Islet precursor cell (in vitro differentiated cells): ENCODE results near the gene OR10Z1.

Experiments used
- DNase-seq: peaks from one replicate; pipeline ENCODE4 v3.0.0-alpha.2; 2018

The OR10Z1 gene, protein sequence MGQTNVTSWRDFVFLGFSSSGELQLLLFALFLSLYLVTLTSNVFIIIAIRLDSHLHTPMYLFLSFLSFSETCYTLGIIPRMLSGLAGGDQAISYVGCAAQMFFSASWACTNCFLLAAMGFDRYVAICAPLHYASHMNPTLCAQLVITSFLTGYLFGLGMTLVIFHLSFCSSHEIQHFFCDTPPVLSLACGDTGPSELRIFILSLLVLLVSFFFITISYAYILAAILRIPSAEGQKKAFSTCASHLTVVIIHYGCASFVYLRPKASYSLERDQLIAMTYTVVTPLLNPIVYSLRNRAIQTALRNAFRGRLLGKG

DNA sequence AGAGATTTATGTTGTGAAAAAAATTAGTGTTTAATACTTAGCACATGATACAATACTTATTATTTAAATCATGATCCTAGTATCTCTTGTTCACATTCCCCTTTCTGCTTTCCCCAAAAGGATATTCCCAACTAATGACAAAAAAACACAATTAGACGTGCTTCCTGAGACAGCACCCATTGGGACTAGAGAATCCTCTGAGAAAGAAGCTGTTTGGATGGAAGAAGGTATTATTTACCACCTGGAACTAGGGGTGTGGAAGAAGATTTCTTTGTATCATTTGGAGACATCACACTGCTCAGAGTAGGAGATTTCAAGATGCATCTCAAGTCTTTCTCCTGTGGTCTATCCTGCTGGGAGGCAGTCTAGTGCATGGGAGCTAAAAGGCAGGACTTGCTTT is at the start of gene OR10Z1:
OR10Z1 (plus strand) TSS at position 301 of the 400 bp plus-strand sequence. CDS start 1,171 bp downstream, outside the sequence.
- no peak for DNase-seq

DNA sequence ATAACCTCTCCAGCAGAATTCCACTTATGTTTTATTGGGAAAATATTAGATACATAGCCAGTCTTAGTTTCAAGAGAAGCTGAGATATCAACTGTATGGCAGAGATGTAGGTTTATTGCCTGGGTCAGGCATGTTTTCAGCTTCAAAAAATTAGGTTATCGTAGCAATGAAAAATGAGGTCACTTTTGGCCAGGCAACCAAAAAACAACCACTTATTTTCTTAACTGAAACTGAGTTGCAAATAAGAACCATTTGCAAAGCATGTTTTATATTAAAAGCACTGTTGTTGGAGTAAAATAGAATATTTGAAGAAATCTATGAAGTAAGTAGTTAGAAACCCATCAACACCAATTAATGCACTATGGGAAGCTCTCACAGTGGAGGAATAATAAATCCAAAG is 45.4 kb upstream of the OR10Z1 start:
- DNase-seq = no peak

GRCh38 chr1:158563853-158564252 is 41.2 kb upstream of the OR10Z1 start:
- DNase-seq = no peak

GRCh38 chr1:158564608-158565007 is 40.5 kb upstream of the OR10Z1 start:
- peak; percentile 51 for DNase-seq

DNA sequence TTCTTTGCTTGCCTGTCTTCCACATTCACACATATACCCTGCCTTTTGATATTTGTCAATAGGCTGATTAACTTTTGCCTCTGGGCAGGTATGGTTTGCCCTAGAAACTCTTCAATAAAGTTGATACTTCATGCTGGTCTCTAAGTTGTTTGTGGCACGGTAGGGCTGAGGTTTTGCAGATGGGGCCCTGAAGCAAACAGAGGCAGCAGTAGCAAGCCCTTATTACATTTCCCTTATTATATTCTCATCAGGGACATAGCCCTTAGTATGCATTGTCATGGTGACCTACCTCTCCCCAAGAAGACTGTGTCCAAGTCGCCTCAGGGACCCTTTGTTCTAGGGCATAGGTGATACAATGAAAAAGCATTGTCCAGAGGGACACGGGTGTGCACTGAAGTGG is 34.6 kb upstream of the OR10Z1 start, which contains the start of gene OR6P1:
OR6P1 (minus strand) TSS at position 101 of the 400 bp plus-strand sequence. CDS start 6,976 bp downstream, outside the sequence.
- DNase-seq = no peak

DNA sequence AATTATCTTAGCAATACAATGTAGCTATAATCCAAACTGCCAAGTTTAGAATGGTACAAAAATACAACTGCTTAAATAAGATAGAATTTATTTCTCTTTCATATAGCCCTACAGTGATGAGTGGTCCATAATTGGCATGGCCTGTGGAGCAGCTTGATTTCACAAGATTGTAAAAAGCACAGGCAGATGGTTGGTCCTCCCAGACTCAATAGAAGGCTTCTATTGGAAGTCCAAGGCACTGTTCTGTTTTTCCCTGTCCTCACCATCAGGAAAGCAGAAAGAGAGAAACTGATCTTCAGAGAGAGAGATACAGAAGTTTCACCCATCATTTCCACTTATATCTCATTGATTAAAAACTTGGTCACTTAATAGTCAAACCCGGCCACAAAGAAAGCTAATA is 32.8 kb upstream of the OR10Z1 start:
- DNase-seq = no peak

DNA sequence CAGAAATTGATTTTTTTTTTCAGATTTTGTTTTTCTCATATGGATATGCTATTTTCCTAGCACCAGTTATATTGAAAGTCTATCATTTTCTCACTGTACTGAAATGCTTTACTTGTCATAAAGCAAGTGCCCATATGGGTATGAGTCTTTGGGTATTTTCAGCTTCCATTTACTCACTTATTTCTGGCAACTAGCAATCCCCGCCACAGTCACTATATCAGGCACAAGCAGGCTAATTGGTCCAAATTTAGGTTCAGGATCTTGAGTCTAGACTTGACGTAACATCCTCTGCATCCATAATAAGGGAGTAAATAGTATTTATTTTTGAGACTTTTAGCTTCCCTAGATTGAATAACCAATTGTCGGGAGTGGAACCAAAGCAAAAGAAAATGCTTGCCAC is 27.5 kb upstream of the OR10Z1 start:
- DNase-seq = no peak

DNA sequence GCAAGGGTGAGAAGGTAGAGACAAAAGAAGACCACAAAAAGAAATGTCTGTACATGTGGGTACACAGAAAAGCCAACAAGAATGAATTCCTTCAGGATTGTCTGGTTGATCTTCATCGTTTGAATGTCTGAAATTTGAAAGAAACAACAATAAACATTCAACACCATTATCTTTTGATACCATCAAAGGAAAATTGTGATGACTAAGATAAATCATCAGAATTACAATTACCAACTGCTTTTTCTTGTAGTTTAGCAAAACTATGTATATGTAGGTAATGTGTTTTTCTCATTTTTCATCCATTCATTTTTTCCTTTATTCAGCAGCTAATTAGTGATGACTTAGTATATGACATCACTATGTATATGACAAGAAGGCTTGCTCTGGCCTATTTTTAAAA is 25.3 kb upstream of the OR10Z1 start, which contains the start of gene OR10X1:
OR10X1 (minus strand) TSS at position 167 of the 400 bp plus-strand sequence; CDS start at position 167, 0 bp downstream.
- DNase-seq = no peak

GRCh38 chr1:158583962-158584361 is 21.1 kb upstream of the OR10Z1 start:
- no peak for DNase-seq

DNA sequence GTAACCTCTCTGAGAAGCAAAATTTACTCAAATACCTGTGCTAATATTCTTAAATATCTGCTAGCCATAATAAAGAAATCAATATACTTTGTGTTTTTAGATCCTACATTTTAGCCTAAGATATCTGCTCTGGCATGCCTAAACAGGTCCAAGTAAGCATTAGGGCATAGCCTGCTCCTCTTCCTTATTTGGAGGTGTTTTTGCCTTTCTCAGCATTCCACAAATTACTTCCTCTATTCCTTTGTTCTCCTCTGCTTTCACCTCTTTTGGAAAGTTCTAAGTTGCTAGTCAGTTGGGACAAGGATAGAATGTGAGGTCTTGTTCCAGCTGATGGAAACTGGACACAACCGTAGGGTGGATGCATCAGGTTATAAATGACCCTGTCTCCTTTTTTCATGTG is 18.1 kb upstream of the OR10Z1 start:
- no peak for DNase-seq

DNA sequence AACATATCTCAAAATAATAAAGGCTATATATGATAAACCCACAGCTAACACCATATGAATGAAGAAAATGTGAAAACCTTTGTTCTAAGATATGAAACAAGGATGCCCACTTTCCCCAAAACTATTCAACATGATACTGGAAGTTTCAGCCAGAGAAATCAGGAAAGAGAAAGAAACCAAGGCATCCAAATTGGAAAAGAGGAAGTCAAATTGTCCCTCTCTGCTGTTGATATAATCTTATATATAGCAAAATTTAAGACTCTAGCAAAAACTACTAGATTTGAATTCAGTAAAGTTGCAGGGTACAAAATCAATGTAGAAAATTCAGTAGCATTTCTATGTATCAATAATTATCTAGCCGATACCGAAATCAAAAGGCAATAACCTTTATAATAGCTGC is 4.3 kb upstream of the OR10Z1 start:
- no peak for DNase-seq

- no peak for DNase-seq
Observed at GRCh38 chr1:158607296-158607695, 2.2 kb downstream of the OR10Z1 start.

DNA sequence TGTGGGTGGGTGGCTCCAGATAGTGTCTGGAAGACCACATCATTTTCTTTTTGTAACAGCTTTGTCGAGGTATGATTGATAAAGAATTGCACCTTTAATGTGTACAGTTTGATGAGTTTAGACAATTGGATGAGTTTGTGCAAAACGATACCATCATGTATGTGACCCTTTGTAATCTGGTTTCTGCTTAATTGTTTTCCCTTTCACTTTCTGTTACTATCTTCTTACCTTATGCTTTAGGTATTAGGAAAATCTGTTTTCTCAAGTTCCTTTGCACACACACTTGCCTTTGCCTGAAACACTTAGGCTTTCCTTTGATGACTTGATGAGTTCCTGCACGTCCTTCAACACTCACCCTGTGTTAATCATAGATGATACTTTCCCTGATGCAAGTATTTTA is 6.8 kb downstream of the OR10Z1 start:
- no peak for DNase-seq

DNA sequence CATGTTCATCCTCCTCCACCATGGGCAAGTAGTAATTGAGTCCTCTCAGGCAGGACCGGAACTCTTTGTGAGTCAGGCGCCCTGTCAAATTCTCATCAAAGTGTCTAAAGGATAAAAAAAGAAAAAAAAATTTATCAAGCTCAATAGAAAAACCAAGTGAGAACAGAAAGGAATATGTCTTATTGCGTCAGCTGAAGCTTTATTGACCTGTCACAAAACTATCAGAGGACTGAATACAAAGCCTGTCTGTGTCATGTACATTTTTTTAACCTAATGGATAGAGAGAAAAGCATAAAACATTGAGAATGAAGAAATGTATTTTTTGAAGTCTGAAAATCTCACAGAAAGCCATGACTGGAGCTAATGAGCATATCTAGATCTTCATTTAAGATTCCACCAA is 8.7 kb downstream of the OR10Z1 start:
- DNase-seq = no peak

- DNase-seq = no peak
Observed at GRCh38 chr1:158638146-158638545, 33.1 kb downstream of the OR10Z1 start.

GRCh38 chr1:158638904-158639303 is 33.8 kb downstream of the OR10Z1 start:
- no peak for DNase-seq

- DNase-seq = no peak
Observed at GRCh38 chr1:158644449-158644848, 39.4 kb downstream of the OR10Z1 start.

- no peak for DNase-seq
Observed at GRCh38 chr1:158646465-158646864, 41.4 kb downstream of the OR10Z1 start.

DNA sequence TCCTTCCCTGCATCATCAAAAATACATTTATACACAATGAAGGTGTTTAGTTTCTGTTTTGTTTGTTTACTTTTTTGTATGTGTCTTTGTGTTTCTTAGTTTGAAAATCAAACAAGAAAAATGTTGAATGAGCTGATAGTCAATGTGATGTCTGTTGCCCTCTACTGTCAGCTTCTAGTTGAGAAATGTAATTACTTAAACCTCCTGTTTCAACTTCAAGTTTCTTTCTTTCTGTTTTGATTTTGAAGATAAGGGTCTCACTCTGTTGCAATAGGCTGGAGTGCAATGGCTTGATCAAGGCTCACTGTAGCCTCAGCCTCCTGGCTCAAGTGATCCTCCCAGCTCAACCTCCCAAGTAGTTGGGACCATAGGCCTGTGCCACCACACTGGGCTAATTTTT is 44.0 kb downstream of the OR10Z1 start:
- DNase-seq = no peak

DNA sequence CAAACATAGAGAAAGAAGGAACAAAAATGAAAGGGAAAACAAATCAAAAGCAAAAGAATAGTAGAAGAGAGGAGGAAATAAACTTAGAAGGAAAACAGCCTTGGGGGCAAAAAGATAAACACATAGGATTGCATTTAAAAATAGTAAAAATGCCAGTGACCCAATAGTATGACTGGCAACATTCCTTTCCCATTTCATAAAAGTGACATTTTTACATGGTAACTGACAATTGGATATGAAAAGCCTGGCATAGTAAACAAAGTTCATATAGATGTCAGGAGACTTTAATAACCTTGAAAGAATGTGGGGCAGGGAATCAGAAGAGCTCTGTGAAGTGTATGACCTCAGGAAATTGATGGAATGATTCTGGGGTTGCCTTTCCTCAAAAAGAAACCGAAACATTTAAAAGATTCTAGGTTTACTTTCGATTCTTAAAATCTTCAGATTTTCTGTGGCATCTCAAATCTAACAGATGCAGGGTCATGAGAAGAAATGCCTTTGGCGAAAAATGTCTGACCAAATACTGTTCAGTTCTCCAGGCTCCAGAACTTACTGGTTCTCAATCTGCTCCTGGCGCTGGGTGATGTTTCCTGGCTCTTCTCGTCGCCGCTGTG is 47.8 kb downstream of the OR10Z1 start:
- DNase-seq = no peak

GRCh38 chr1:158654086-158654485 is 49.0 kb downstream of the OR10Z1 start:
- no peak for DNase-seq

- peak; percentile 58 for DNase-seq
Observed at GRCh38 chr1:158654571-158654970, 49.5 kb downstream of the OR10Z1 start.
